ENCODE measurements around the gene SLC66A2. TPM values are rescaled to one million over a fixed set of nuclear protein-coding genes. Genes with fewer than 3 reads are reported as not detected.

The SLC66A2 gene
- total and polyA plus RNA-seq, 10 of the 15 experiments (the other 5 are each of a cell fraction or from before 2014, with no cell fraction given): 0.69 to 42.5 (median 14.8) TPM

GRCh38 chr18:79916546-79917168 is 34.8 kb downstream of the SLC66A2 start:
- 96% methylated on average over 24 of the region's 24 CpGs for WGBS (ENCODE audit: insufficient coverage, insufficient replicate concordance, low lambda C conversion rate, missing lambda C conversion rate)
- in situ Hi-C loops (cut with MboI): no loop called here
- TF ChIP-seq HSF1 (IDR thresholded peaks at IDR 0.05; ENCODE audit: low read depth, low read length): no peak
- no peak for TF ChIP-seq NFXL1 (IDR thresholded peaks at IDR 0.05; ENCODE audit: borderline replicate concordance)
- no peak for TF ChIP-seq ATF7 (IDR thresholded peaks at IDR 0.05; ENCODE audit: low read depth)
- TF ChIP-seq IKZF1 (conservative IDR thresholded peaks at IDR 0.05): no peak
- TF ChIP-seq CEBPZ (IDR thresholded peaks at IDR 0.05; ENCODE audit: low read depth, low read length): no peak
- no peak for TF ChIP-seq ZBTB40 (IDR thresholded peaks at IDR 0.05; ENCODE audit: borderline replicate concordance)
- TF ChIP-seq FOXM1 (IDR thresholded peaks at IDR 0.05; ENCODE audit: low read depth, low read length): no peak
- TF ChIP-seq RELB (IDR thresholded peaks at IDR 0.05; ENCODE audit: low read depth): no peak
- no peak for TF ChIP-seq PBX3 (IDR thresholded peaks at IDR 0.05; ENCODE audit: insufficient replicate concordance, low read depth, low read length)

More at GRCh38 chr18:79916546-79917168, 34.8 kb downstream of the SLC66A2 start:
- POLR2A ChIA-PET: no interaction called here
- Histone ChIP-seq H4K20me1 (ENCODE audit: control insufficient read depth, insufficient read depth) (no peaks in the 10 kb centered on the region), H3K9ac (ENCODE audit: control insufficient read depth, insufficient read depth, low read length) (no peak overlapping the region), H3K4me3 (no peak overlapping the region), H3K4me2 (ENCODE audit: control insufficient read depth, insufficient read depth) (no peak overlapping the region), H3K79me2 (ENCODE audit: control insufficient read depth, insufficient read depth, low read length) (no peaks in the 10 kb centered on the region), H3K9me3 (replicated peaks; ENCODE audit: control insufficient read depth, insufficient read depth, low read length) (peaks cover 5% of the 10 kb centered on the region; the same call in 1 of the 3 replicates), H3K27ac (ENCODE audit: control insufficient read depth, insufficient read depth) (no peak overlapping the region), H3K27me3 (replicated peaks in 1 of 2; ENCODE audit: control insufficient read depth in 2 of 2, insufficient read depth in 2 of 2, low read length in 1 of 2) (no peaks in the 10 kb centered on the region), H3K36me3 (ENCODE audit: control insufficient read depth in 2 of 2, insufficient read depth in 2 of 2, low read length in 1 of 2) (peaks cover 0 to 23% of the 10 kb centered on the region in 2 experiments; a peak in 3 of 4 replicates), H2AFZ (ENCODE audit: control insufficient read depth, low read depth, low read length) (no peak overlapping the region), H3K4me1 (ENCODE audit: control insufficient read depth, insufficient read depth, low read length) (no peaks in the 10 kb centered on the region)
- no peak for ATAC-seq
- RAD21 ChIA-PET (ENCODE audit: unreplicated experiment): no interaction called here
- intact Hi-C loops (cut with micrococcal nuclease; ENCODE audit: unreplicated experiment): no loop called here
- no peak for DNase-seq (ENCODE audit: low read depth, low spot score)
- CTCF ChIA-PET: no interaction called here
- no TSS peak for BruUV-seq (replicated peaks)
- no peak for FAIRE-seq
- SMC1A ChIA-PET (ENCODE audit: uncharacterized antibody, unreplicated experiment): no interaction called here

Measured in GM12878 (cell line).